Sigmoid colon (tissue), 7 donors: ENCODE data around the gene DDX39A. TPM values are rescaled to one million over a fixed set of nuclear protein-coding genes. Genes with fewer than 3 reads are reported as not detected.

ENCODE experiments used
- DNase-seq: peaks from one replicate; pipeline ENCODE4 v3.0.0-alpha.2; 2019
- H3K27ac ChIP-seq, 4 donors: fragments of 200-600 bp; sonication (generic); one replicate each; pipeline ENCODE4 v1.5.1; 2016 to 2019; ENCODE audit warnings: mild to moderate bottlenecking in 1 of 4
- H3K27me3 ChIP-seq, 3 donors: fragments of 200-600 bp; sonication (generic); one replicate each; pipeline ENCODE4 v1.5.1; 2019; ENCODE audit warnings: mild to moderate bottlenecking in 1 of 3
- H3K36me3 ChIP-seq, 4 donors: fragments of 200-600 bp; sonication (generic); one replicate each; pipeline ENCODE4 v1.5.1; 2016 to 2019
- H3K4me1 ChIP-seq, 4 donors: fragments of 200-600 bp; sonication (generic); one replicate each; pipeline ENCODE4 v1.5.1; 2017 to 2019
- H3K4me3 ChIP-seq, 4 donors: fragments of 200-600 bp; sonication (generic); one replicate each; pipeline ENCODE4 v1.5.1; 2017 to 2019; ENCODE audit warnings: mild to moderate bottlenecking in 2 of 4, moderate library complexity in 1 of 4
- H3K9me3 ChIP-seq, 4 donors: fragments of 200-600 bp in 3 of 4; sonication (generic) in 3 of 4; one replicate each; pipeline versions ENCODE4 v1.5.1 to v1.6.1; 2013 to 2019
- EP300 ChIP-seq, 4 donors: sonication (generic); formaldehyde crosslinking; IDR thresholded peaks; one replicate each; pipeline ENCODE4 v1.6.1; 2017; ENCODE audit warnings: antibody characterized with exemption in 4 of 4
- POLR2A ChIP-seq, 2 donors: fragments of 450-650 bp; IDR thresholded peaks; one replicate each; pipeline ENCODE4 v1.6.1; 2016; ENCODE audit warnings: antibody characterized with exemption in 2 of 2, mild to moderate bottlenecking in 2 of 2, moderate library complexity in 2 of 2
- POLR2AphosphoS5 ChIP-seq, 4 donors: sonication (generic); formaldehyde crosslinking; IDR thresholded peaks; one replicate each; pipeline ENCODE4 v1.6.1; 2017; ENCODE audit warnings: antibody characterized with exemption in 4 of 4
- WGBS, 2 donors: extraction: QIAGEN DNeasy Blood & Tissue Kit; methylation state at CpG; one replicate each; pipeline ENCODE4 v1.1.7; 2013; 5-methylcytosine and 5-hydroxymethylcytosine counted together
- intact Hi-C: fragments of 100-400 bp; cut with DNase I; formaldehyde crosslinking; loops from one replicate; pipeline ENCODE4 v1.15.1; 2023
- polyA plus RNA-seq, 3 donors: library from polyadenylated mRNA; stranded (reverse); fragments of 200-250 nt; gene quantifications; one replicate each; pipeline ENCODE4 v1.2.3, GENCODE V29; 2013
- total RNA-seq, 4 donors: library from RNA; depleted of rRNA; stranded (reverse); fragments of >200 nt; gene quantifications; one replicate each; pipeline ENCODE4 v1.1.0, GENCODE V29; 2016
- TF ChIP-seq, protein P1 (sequence below), 4 experiments: fragments of 450-650 bp in 3 of 4; fragments of 200-600 bp in 1 of 4; IDR thresholded peaks; one replicate each; pipeline ENCODE4 v1.5.1; 2016 to 2019; ENCODE audit warnings: antibody characterized with exemption in 4 of 4, mild to moderate bottlenecking in 3 of 4, moderate library complexity in 2 of 4
- donor health status: healthy with polysubstance abuse.
- donor health status: Bipolar disorder and iron deficiency.
- donor health status: healthy.

Gene DDX39A
- total and polyA plus RNA-seq, 7 donors, result 37.8 to 161 (median 43.6) TPM

- Histone ChIP-seq H3K27me3 (no peaks in the 10 kb centered on the region), H3K36me3 (peaks cover 8 to 52% (median 35%) of the 10 kb centered on the region in 4 donors), H3K4me1 (no peaks in the 10 kb centered on the region), H3K27ac (no peak overlapping the region), H3K4me3 (no peak overlapping the region), H3K9me3 (no peaks in the 10 kb centered on the region)
- DNase-seq, result no peak
- intact Hi-C loops, result no loop called here
- no peak for TF ChIP-seq POLR2A (IDR thresholded peaks at IDR 0.05)
- WGBS, 2 donors, result 79 to 81% methylated on average over 5 of the region's 5 CpGs
Observed at GRCh38 chr19:14393329-14393728, 25.8 kb downstream of the DDX39A start.

- intact Hi-C loops, result no loop called here
- Histone ChIP-seq H3K9me3 (no peaks in the 10 kb centered on the region), H3K4me1 (no peaks in the 10 kb centered on the region), H3K36me3 (peaks cover 8 to 49% (median 32%) of the 10 kb centered on the region in 4 donors), H3K27me3 (no peaks in the 10 kb centered on the region), H3K4me3 (no peak overlapping the region), H3K27ac (no peak overlapping the region)
- DNase-seq, result no peak
- TF ChIP-seq EP300 (IDR thresholded peaks at IDR 0.05) (no peak), POLR2A (IDR thresholded peaks at IDR 0.05) (no peak), POLR2AphosphoS5 (IDR thresholded peaks at IDR 0.05) (no peak)
- TF ChIP-seq, protein P1, sequence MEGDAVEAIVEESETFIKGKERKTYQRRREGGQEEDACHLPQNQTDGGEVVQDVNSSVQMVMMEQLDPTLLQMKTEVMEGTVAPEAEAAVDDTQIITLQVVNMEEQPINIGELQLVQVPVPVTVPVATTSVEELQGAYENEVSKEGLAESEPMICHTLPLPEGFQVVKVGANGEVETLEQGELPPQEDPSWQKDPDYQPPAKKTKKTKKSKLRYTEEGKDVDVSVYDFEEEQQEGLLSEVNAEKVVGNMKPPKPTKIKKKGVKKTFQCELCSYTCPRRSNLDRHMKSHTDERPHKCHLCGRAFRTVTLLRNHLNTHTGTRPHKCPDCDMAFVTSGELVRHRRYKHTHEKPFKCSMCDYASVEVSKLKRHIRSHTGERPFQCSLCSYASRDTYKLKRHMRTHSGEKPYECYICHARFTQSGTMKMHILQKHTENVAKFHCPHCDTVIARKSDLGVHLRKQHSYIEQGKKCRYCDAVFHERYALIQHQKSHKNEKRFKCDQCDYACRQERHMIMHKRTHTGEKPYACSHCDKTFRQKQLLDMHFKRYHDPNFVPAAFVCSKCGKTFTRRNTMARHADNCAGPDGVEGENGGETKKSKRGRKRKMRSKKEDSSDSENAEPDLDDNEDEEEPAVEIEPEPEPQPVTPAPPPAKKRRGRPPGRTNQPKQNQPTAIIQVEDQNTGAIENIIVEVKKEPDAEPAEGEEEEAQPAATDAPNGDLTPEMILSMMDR (IDR thresholded peaks at IDR 0.05), result no peak
- 94 to 95% methylated on average over 10 of the region's 10 CpGs for WGBS, 2 donors
Observed at GRCh38 chr19:14391156-14391821, 27.9 kb downstream of the DDX39A start.

GRCh38 chr19:14390548-14390947 is 28.6 kb downstream of the DDX39A start:
- 96% methylated on average over 5 of the region's 5 CpGs for WGBS, 2 donors
- DNase-seq, result no peak
- H3K4me1 ChIP-seq, result no peaks in the 10 kb centered on the region
- no peak overlapping the region for H3K4me3 ChIP-seq
- H3K36me3 ChIP-seq, result peaks cover 8 to 44% (median 31%) of the 10 kb centered on the region in 4 donors
- no peaks in the 10 kb centered on the region for H3K27me3 ChIP-seq
- TF ChIP-seq EP300 (IDR thresholded peaks at IDR 0.05) (no peak), POLR2AphosphoS5 (IDR thresholded peaks at IDR 0.05) (no peak), POLR2A (IDR thresholded peaks at IDR 0.05) (no peak)
- TF ChIP-seq, protein P1 (IDR thresholded peaks at IDR 0.05), result no peak
- H3K27ac ChIP-seq, result no peak overlapping the region
- H3K9me3 ChIP-seq, result no peaks in the 10 kb centered on the region
- intact Hi-C loops, result no loop called here

DNA sequence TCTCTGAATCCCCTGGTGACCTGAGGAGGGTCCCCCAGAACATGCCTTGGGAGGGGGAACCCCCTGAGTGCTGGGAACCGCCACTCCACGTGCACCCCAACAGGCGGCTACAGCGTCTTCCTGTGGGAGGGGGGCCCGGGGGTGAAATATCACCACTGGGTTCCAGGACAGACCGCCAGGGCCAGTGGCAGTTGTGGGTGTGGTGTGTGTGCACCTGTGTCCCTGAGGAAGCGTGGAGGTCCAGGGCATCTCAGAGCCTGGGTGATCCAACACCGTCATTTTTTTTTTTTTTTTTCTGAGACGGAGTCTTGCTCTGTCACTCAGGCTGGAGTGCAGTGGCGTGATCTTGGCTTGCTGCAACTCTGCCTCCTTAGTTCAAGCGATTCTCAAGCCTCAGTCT is 33.6 kb downstream of the DDX39A start:
- H3K9me3 ChIP-seq, result no peaks in the 10 kb centered on the region
- TF ChIP-seq POLR2AphosphoS5 (IDR thresholded peaks at IDR 0.05) (no peak), POLR2A (IDR thresholded peaks at IDR 0.05) (no peak), EP300 (IDR thresholded peaks at IDR 0.05) (no peak)
- TF ChIP-seq, protein P1 (IDR thresholded peaks at IDR 0.05), result no peak
- no peak overlapping the region for H3K4me3 ChIP-seq
- intact Hi-C loops, result no loop called here
- DNase-seq, result peak; percentile 61
- H3K36me3 ChIP-seq, result peaks cover 0 to 3% (median under 1%) of the 10 kb centered on the region in 4 donors
- peak overlapping the region; percentile 13 to 90 (median 22) for H3K27ac ChIP-seq
- H3K4me1 ChIP-seq, result peaks cover 2 to 35% (median 31%) of the 10 kb centered on the region in 4 donors
- 36 to 37% methylated on average over 11 of the region's 11 CpGs for WGBS, 2 donors
- H3K27me3 ChIP-seq, result no peaks in the 10 kb centered on the region

GRCh38 chr19:14383661-14384555 is 35.2 kb downstream of the DDX39A start:
- Histone ChIP-seq H3K4me3 (peak overlapping the region in 3 of 4 donors; percentile 25 to 67 (median 26)), H3K4me1 (peaks cover 2 to 51% (median 47%) of the 10 kb centered on the region in 4 donors), H3K27ac (peak overlapping the region; percentile 85 to 90 (median 90)), H3K9me3 (no peaks in the 10 kb centered on the region), H3K27me3 (no peaks in the 10 kb centered on the region), H3K36me3 (no peaks in the 10 kb centered on the region)
- WGBS, 2 donors, result 19 to 22% methylated on average over 10 of the region's 10 CpGs
- TF ChIP-seq, protein P1 (IDR thresholded peaks at IDR 0.05), result no peak
- TF ChIP-seq POLR2A (IDR thresholded peaks at IDR 0.05) (no peak), POLR2AphosphoS5 (IDR thresholded peaks at IDR 0.05) (peak in 3 of 4 donors; percentile 28 to 36 (median 35)), EP300 (IDR thresholded peaks at IDR 0.05) (no peak)
- peak; percentile 84 for DNase-seq
- intact Hi-C loops, result no loop called here
